Sigmoid colon (tissue), 7 donors: ENCODE results near the gene SLIT1. TPM values are rescaled to one million over a fixed set of nuclear protein-coding genes. Genes with fewer than 3 reads are reported as not detected.

Experiments
- DNase-seq: peaks from one replicate; pipeline ENCODE4 v3.0.0-alpha.2; 2019
- H3K27ac ChIP-seq, 4 donors: fragments of 200-600 bp; sonication (generic); one replicate each; pipeline ENCODE4 v1.5.1; 2016 to 2019; ENCODE audit warnings: mild to moderate bottlenecking in 1 of 4
- H3K27me3 ChIP-seq, 3 donors: fragments of 200-600 bp; sonication (generic); one replicate each; pipeline ENCODE4 v1.5.1; 2019; ENCODE audit warnings: mild to moderate bottlenecking in 1 of 3
- H3K36me3 ChIP-seq, 4 donors: fragments of 200-600 bp; sonication (generic); one replicate each; pipeline ENCODE4 v1.5.1; 2016 to 2019
- H3K4me1 ChIP-seq, 4 donors: fragments of 200-600 bp; sonication (generic); one replicate each; pipeline ENCODE4 v1.5.1; 2017 to 2019
- H3K4me3 ChIP-seq, 4 donors: fragments of 200-600 bp; sonication (generic); one replicate each; pipeline ENCODE4 v1.5.1; 2017 to 2019; ENCODE audit warnings: mild to moderate bottlenecking in 2 of 4, moderate library complexity in 1 of 4
- H3K9me3 ChIP-seq, 4 donors: fragments of 200-600 bp in 3 of 4; sonication (generic) in 3 of 4; one replicate each; pipeline versions ENCODE4 v1.5.1 to v1.6.1; 2013 to 2019
- CTCF ChIP-seq, 4 experiments: fragments of 450-650 bp in 3 of 4; fragments of 200-600 bp in 1 of 4; IDR thresholded peaks; one replicate each; pipeline ENCODE4 v1.5.1; 2016 to 2019; ENCODE audit warnings: antibody characterized with exemption in 4 of 4, mild to moderate bottlenecking in 3 of 4, moderate library complexity in 2 of 4
- EP300 ChIP-seq, 4 donors: sonication (generic); formaldehyde crosslinking; IDR thresholded peaks; one replicate each; pipeline ENCODE4 v1.6.1; 2017; ENCODE audit warnings: antibody characterized with exemption in 4 of 4
- POLR2A ChIP-seq, 2 donors: fragments of 450-650 bp; IDR thresholded peaks; one replicate each; pipeline ENCODE4 v1.6.1; 2016; ENCODE audit warnings: antibody characterized with exemption in 2 of 2, mild to moderate bottlenecking in 2 of 2, moderate library complexity in 2 of 2
- POLR2AphosphoS5 ChIP-seq, 4 donors: sonication (generic); formaldehyde crosslinking; IDR thresholded peaks; one replicate each; pipeline ENCODE4 v1.6.1; 2017; ENCODE audit warnings: antibody characterized with exemption in 4 of 4
- whole genome bisulfite sequencing, 2 donors: extraction: QIAGEN DNeasy Blood & Tissue Kit; methylation state at CpG; one replicate each; pipeline ENCODE4 v1.1.7; 2013; 5-methylcytosine and 5-hydroxymethylcytosine counted together
- intact Hi-C: fragments of 100-400 bp; cut with DNase I; formaldehyde crosslinking; loops from one replicate; pipeline ENCODE4 v1.15.1; 2023
- polyA plus RNA-seq, 3 donors: library from polyadenylated mRNA; stranded (reverse); fragments of 200-250 nt; gene quantifications; one replicate each; pipeline ENCODE4 v1.2.3, GENCODE V29; 2013
- total RNA-seq, 4 donors: library from RNA; depleted of rRNA; stranded (reverse); fragments of >200 nt; gene quantifications; one replicate each; pipeline ENCODE4 v1.1.0, GENCODE V29; 2016
- donor health status: healthy with polysubstance abuse.
- donor health status: Bipolar disorder and iron deficiency.
- donor health status: healthy.

Gene SLIT1
- total and polyA plus RNA-seq, 7 donors = under 0.01 to 1.4 (median 0.58) TPM; not detected in 1

- Histone ChIP-seq H3K4me3 (no peak overlapping the region), H3K27ac (no peak overlapping the region), H3K27me3 (no peaks in the 10 kb centered on the region), H3K4me1 (peaks cover 0 to 32% (median 28%) of the 10 kb centered on the region in 4 donors), H3K36me3 (no peaks in the 10 kb centered on the region), H3K9me3 (no peaks in the 10 kb centered on the region)
- WGBS, 2 donors = 93 to 94% methylated on average over 12 of the region's 12 CpGs
- intact Hi-C loops = no loop called here
- TF ChIP-seq EP300 (IDR thresholded peaks at IDR 0.05) = no peak
- no peak for TF ChIP-seq POLR2A (IDR thresholded peaks at IDR 0.05)
- TF ChIP-seq CTCF (IDR thresholded peaks at IDR 0.05) = no peak
- TF ChIP-seq POLR2AphosphoS5 (IDR thresholded peaks at IDR 0.05) = no peak
- DNase-seq = no peak
Observed at GRCh38 chr10:97019213-97019844, 166.4 kb downstream of the SLIT1 start.

- peaks cover 0 to 24% (median 20%) of the 10 kb centered on the region in 4 donors for H3K4me1 ChIP-seq
- TF ChIP-seq POLR2AphosphoS5 (IDR thresholded peaks at IDR 0.05) (no peak), EP300 (IDR thresholded peaks at IDR 0.05) (no peak), CTCF (IDR thresholded peaks at IDR 0.05) (no peak), POLR2A (IDR thresholded peaks at IDR 0.05) (no peak)
- no peak overlapping the region for H3K27ac ChIP-seq
- 88 to 90% methylated on average over 18 of the region's 18 CpGs for WGBS, 2 donors
- no peaks in the 10 kb centered on the region for H3K9me3 ChIP-seq
- DNase-seq = no peak
- no peaks in the 10 kb centered on the region for H3K27me3 ChIP-seq
- H3K36me3 ChIP-seq = no peaks in the 10 kb centered on the region
- intact Hi-C loops = no loop called here
- no peak overlapping the region for H3K4me3 ChIP-seq
Observed at GRCh38 chr10:97018251-97019212, 167.2 kb downstream of the SLIT1 start.

- H3K4me1 ChIP-seq = peaks cover 0 to 21% (median 17%) of the 10 kb centered on the region in 4 donors
Observed at GRCh38 chr10:97017474-97017903, 168.3 kb downstream of the SLIT1 start.

More at GRCh38 chr10:97017474-97017903, 168.3 kb downstream of the SLIT1 start:
- DNase-seq = no peak
- H3K9me3 ChIP-seq = no peaks in the 10 kb centered on the region
- H3K27me3 ChIP-seq = no peaks in the 10 kb centered on the region
- WGBS, 2 donors = 89 to 94% methylated on average over 5 of the region's 5 CpGs
- intact Hi-C loops = no loop called here
- TF ChIP-seq POLR2AphosphoS5 (IDR thresholded peaks at IDR 0.05) = no peak
- no peak for TF ChIP-seq CTCF (IDR thresholded peaks at IDR 0.05)
- no peak for TF ChIP-seq EP300 (IDR thresholded peaks at IDR 0.05)
- TF ChIP-seq POLR2A (IDR thresholded peaks at IDR 0.05) = no peak
- H3K27ac ChIP-seq = no peak overlapping the region
- no peak overlapping the region for H3K4me3 ChIP-seq
- H3K36me3 ChIP-seq = no peaks in the 10 kb centered on the region
